PC-3 (cell line): ENCODE results near the gene EMB.

Experiments used
- CTCF ChIP-seq: fragments of 300-600 bp; sonication (generic); conservative IDR thresholded peaks from 2 replicates; pipeline ENCODE4 v1.5.1; 2017; ENCODE audit warnings: antibody characterized with exemption, low read depth, mild to moderate bottlenecking, low read length
- EZH2phosphoT487 ChIP-seq: fragments of 300-600 bp; sonication (generic); IDR thresholded peaks from 2 replicates; pipeline ENCODE4 v1.6.1; 2018; ENCODE audit warnings: mild to moderate bottlenecking, antibody characterized with exemption, low read length, borderline replicate concordance

GRCh38 chr5:50406877-50407276 is 34.2 kb downstream of the EMB start:
- TF ChIP-seq CTCF (no peak), EZH2phosphoT487 (no peak)
